Brain microvascular endothelial cell (primary cell): Measurements from ENCODE around the gene PAX4.

Experiments used
- DNase-seq: peaks from one replicate; pipeline ENCODE4 v3.0.0-alpha.2; 2020
- H3K27ac ChIP-seq: fragments of 250-450 bp; sonication (Bioruptor Pico); 2 replicates; pipeline ENCODE4 v1.5.1; 2020; ENCODE audit warnings: mild to moderate bottlenecking, moderate library complexity
- H3K27me3 ChIP-seq: fragments of 250-450 bp; sonication (Bioruptor Pico); replicated peaks from 2 replicates; pipeline ENCODE4 v1.5.1; 2020; ENCODE audit warnings: mild to moderate bottlenecking
- H3K36me3 ChIP-seq: fragments of 250-450 bp; sonication (Bioruptor Pico); replicated peaks from 2 replicates; pipeline ENCODE4 v1.5.1; 2020; ENCODE audit warnings: mild to moderate bottlenecking
- H3K4me3 ChIP-seq: 2 replicates; pipeline ENCODE4 v1.5.1; 2011; ENCODE audit warnings: low read depth, mild to moderate bottlenecking, control low read depth, low read length, moderate library complexity
- in situ Hi-C: cut with HindIII; loops from 2 replicates; pipeline ENCODE4 v1.10.0; 2017; ENCODE audit warnings: low sequenced_read_pairs, low pct_ligation_motif_present
- TF ChIP-seq, protein P1 (sequence below): IDR thresholded peaks from 2 replicates; pipeline ENCODE4 v1.5.1; 2011; ENCODE audit warnings: low read depth, mild to moderate bottlenecking, moderate library complexity, low read length, control low read depth, inconsistent platforms; ENCODE audit errors: missing control alignments

Gene PAX4

GRCh38 chr7:127618042-127618441 lies at the start of gene PAX4:
TSS of gene PAX4 (minus strand) at chr7:127618142. CDS start at chr7:127615928, 2,214 bp downstream.
- Histone ChIP-seq H3K4me3 (no peak within 1 kb of the TSS), H3K27me3 (peaks cover 68% of the 10 kb centered on the region), H3K36me3 (no peaks in the 10 kb centered on the region), H3K27ac (no peak within 1 kb of the TSS)
- DNase-seq, result no peak
- TF ChIP-seq, protein P1, sequence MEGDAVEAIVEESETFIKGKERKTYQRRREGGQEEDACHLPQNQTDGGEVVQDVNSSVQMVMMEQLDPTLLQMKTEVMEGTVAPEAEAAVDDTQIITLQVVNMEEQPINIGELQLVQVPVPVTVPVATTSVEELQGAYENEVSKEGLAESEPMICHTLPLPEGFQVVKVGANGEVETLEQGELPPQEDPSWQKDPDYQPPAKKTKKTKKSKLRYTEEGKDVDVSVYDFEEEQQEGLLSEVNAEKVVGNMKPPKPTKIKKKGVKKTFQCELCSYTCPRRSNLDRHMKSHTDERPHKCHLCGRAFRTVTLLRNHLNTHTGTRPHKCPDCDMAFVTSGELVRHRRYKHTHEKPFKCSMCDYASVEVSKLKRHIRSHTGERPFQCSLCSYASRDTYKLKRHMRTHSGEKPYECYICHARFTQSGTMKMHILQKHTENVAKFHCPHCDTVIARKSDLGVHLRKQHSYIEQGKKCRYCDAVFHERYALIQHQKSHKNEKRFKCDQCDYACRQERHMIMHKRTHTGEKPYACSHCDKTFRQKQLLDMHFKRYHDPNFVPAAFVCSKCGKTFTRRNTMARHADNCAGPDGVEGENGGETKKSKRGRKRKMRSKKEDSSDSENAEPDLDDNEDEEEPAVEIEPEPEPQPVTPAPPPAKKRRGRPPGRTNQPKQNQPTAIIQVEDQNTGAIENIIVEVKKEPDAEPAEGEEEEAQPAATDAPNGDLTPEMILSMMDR, result no peak
- in situ Hi-C loops, result no loop called here

- no peak for DNase-seq
- Histone ChIP-seq H3K27me3 (no peaks in the 10 kb centered on the region), H3K4me3 (no peak overlapping the region), H3K36me3 (no peaks in the 10 kb centered on the region), H3K27ac (peak overlapping the region; percentile 83)
- in situ Hi-C loops, result no loop called here
- TF ChIP-seq, protein P1, result no peak
Observed at GRCh38 chr7:127667017-127667670, 49.2 kb upstream of the PAX4 start.

DNA sequence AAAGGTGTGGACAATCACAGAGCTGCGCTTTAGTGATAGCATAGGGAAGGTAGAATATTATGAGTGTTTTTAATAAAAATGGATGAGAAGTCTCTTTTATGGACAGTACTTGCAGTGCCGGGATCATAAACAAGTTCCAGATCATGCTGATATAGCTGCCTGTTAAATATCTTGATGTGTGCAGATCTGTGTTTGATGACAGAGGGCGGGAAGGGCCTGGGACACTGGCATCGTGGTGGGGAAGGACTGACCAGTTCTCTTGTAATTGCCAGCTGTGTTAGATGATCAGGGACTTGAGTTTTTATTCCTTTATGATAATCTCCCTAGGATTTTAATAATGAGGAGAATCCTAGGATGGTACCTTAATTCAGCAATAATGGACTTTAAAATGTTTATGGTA lies 48.7 kb upstream of the PAX4 start:
- H3K4me3 ChIP-seq, result no peak overlapping the region
- DNase-seq, result no peak

GRCh38 chr7:127665922-127666321 lies 48.0 kb upstream of the PAX4 start:
- TF ChIP-seq, protein P1, result no peak
- Histone ChIP-seq H3K27me3 (no peaks in the 10 kb centered on the region), H3K36me3 (no peaks in the 10 kb centered on the region), H3K27ac (peak overlapping the region; percentile 83), H3K4me3 (no peak overlapping the region)
- DNase-seq, result no peak
- in situ Hi-C loops, result no loop called here

More for the DNA sequence above, 48.7 kb upstream of the PAX4 start:
- Histone ChIP-seq H3K27ac (peak overlapping the region; percentile 83), H3K36me3 (no peaks in the 10 kb centered on the region), H3K27me3 (no peaks in the 10 kb centered on the region)
- in situ Hi-C loops, result no loop called here
- TF ChIP-seq, protein P1, result no peak

GRCh38 chr7:127658970-127659630 lies 41.2 kb upstream of the PAX4 start:
- TF ChIP-seq, protein P1, result no peak
- in situ Hi-C loops, result no loop called here
- Histone ChIP-seq H3K4me3 (no peak overlapping the region), H3K27me3 (no peaks in the 10 kb centered on the region), H3K36me3 (peaks cover 8% of the 10 kb centered on the region), H3K27ac (no peak overlapping the region)
- DNase-seq, result no peak
